Measurements from ENCODE around the gene CACNA1B.

The CACNA1B gene

DNA sequence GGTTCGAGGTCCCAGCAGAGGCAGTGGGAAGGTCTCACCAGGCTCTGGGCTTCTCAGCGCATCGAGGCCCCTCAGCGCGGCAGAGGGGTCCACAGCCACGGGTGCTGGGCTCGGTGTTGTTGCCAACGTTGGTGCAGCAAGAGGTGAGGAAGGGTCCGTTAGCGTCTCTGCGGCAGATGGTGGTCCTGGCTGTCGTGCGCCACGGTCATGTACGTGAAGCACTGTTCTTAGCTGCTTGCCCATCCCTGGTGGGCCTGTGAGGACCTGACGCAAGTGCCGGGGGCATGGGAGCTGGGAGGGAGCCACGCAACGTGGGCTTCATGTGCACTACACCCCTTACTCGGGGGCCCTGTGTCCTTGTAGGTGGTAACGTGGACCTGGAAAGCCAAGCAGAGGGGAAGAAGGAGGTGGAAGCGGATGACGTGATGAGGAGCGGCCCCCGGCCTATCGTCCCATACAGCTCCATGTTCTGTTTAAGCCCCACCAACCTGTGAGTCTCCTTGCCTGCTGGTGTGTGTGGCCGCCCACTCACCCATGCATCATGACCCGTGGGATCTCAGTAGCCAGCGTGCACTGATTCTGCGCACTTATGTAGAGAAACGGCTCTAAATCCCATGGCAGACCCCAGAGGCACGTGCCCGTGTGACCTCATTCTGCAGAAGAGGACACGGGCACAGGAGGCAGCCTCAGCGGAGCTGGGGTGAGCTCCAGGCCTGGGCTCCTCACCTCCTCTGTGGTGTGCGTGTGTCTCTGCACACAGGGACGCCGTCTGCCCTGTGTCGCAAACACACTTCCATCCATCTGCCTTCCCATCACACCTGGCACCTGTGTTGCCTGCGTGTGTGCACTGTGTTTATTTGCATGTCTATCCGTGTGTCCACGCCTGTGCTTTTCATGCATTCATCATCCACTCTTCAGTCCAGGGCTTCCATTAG lies 166.1 kb downstream of the CACNA1B start:
- DNase-seq: no peak

DNA sequence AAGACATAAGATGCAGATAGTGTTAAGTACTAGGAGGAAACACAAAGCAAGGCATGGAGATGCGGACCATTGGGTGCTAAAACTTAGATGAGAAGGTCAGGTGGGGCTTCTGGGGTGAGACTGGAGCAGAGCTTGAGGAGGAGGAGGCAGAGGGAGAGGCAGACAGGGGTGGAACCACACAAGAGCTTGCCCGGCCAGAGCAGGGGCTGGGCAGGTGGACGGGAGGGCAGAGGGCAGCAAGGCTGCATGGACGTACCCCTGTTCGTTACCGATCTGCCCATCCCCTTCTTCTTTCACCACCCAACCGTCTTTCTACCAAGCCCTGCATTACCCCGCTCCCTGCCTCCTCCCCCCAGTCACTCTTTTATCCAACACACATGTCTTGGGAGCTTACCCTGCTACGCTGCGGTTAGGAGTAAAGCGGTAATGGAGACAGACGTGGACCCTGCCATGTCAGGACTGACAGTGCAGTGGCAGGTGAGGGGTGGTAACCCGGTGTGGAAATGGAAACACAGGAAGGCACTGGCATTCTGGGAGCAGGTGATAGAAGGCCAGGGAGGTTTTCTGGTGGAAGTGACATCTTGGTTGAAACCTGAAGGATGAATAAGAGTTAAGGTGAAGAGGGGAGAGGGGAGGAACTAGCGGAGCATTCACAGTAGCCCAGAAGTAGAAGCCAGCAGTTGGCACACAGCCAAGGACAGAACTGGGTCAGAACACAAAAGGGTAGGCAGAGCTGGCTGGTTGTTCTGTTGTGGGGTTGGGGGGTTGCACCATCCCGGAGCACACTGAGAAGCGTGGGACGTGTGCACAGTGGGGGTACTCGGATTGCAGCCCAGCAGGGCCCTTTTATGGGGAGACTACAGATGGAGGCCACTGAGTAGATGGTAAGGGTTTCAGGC lies 167.2 kb downstream of the CACNA1B start:
- no peak for DNase-seq

DNA sequence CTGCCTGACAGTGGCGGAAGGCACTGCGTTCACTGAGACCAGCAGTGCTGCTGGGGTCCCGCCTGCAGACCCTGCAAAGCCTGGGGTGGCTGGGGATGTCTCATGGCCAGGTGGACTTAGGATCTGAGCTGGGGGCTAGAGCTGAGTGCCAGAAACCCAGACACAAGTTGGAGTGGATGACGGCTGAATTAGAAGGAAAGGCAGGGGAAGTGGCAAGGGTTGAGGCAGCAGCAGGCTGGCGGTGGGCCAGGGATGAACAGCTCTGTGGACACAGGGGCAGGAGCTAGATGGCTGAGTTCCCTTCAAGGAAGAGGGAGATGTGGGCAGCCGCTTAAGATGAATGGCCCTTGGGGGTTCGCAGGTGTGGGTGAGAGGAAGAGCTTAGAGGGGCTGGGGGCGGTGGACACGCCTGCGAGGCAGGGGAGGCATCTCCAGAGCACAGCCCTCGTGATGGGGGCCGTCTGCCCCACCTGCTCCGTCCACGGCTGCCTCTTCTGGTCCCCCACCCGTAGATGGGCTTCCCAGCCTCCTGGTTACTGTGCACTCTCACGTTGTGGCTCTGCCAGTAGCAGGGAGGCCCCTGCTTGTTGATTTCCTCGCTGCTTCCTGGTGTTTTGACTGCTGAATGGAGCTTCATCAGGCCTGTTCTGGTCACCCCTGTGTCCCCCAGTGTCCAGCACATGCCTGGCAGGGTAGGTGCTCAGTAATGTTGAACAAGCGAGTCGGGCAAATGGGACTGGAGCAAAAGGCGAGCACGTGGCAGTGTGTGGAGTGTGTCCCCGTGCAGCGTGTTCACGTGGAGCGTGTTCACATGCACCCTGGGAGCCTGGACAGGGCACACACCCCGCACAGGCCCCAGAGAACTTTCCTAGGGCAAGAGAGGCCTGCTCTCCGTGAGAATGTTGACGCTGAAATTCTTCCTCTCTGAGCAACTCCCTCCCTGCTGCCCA lies 168.2 kb downstream of the CACNA1B start:
- no peak for DNase-seq

DNA sequence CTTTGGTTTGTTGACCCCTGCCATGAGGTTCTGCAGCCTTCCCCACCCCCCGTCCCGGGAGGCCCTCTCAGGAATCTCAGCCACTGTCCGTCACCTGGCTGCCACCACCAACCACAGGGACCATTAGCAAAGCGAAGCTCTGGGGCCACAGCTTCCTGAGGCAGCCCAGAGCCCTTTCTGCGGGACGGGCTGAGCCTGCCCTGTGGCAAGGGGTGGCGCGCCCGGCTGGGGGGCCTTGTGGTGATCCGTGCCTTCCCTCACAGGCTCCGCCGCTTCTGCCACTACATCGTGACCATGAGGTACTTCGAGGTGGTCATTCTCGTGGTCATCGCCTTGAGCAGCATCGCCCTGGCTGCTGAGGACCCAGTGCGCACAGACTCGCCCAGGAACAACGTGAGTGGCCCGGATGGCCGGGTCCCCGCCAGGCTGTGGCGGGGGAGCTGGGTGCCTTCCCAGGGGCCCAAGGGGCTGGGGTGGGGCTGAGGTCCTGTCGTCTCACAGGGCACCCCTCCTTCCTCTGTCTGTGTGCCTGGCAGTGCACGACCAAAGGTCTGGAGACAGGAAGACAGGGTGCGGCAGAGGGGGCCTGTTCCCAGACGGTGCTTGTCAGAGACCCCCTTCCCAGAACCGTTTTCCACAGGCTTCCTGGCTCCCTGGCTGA lies 169.2 kb downstream of the CACNA1B start:
- no peak for DNase-seq

DNA sequence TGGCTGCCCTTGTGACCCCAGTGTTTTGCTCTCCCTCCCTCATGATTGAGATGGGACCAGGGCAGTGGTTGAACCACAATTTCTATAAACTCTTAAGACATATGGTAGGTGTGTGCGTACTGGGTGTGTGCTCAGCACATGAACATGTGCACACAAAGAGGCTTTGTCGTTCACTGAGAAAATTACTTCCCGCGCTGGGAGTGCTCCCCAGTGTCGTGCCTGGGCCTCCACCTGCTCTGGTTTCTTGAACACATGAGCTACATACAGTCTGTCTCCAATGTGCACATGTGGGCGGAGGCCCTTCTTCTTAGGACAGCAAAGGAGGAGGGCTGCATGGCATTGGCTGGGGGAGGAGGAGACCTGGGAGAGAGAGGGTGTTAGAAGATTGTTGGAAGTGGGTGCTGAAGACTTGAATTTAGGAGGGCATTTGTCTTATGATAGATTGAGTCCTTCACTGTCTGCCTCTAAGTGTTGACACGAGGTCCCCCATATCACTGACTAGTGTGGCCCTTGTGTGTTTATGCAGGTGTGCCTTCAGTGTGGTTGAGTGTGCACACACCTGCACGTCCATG lies 170.0 kb downstream of the CACNA1B start:
- no peak for DNase-seq

DNA sequence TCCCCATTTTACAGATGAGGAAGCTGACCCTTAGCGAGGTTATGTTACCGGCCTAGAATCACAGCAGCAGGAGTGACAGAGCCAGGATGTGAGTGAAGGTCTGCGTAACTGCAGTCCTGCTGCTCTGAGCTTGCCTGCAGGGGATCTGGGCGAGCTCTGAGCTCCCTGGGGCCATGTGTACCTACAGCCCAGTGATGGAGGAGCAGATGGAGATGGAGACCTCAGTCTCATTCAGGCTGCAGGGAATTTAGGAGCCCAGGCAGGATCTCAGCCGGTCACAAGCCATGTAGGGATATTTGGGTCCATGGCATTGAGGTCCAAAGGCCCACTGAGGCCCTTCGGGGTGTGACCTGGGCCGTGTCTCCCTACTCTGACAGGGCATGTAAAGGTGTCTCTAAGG lies 170.6 kb downstream of the CACNA1B start:
- no peak for DNase-seq

DNA sequence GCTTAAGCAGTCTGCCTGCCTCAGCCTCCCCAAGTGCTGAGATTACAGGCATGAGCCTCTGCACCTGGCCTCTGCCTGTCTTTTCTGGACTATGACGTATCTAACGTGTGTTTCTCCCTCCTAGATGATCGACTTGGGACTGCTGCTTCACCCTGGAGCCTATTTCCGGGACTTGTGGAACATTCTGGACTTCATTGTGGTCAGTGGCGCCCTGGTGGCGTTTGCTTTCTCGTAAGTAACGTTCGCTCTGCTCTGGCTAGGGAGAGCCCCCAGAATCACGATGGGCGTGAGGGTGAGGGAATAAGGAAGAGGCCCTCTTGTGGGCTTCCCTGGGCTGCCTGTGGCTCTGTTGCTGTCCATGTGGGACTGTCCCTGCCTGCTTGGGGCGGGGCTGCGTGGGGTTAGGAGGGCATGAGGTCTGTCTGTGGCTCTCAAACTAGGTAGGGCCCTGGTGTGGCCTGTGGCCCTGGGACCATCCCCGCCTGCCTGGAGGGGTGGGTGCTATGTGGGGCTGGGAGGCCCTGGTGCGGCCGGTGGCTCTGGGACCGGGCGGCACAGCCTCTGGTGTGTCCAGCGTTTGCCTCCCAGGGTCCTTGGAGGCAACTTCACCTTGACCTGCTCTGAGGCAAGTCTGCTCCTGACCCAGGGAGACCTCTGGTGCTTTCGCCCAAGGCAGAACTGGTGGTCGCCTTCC lies 171.7 kb downstream of the CACNA1B start:
- no peak for DNase-seq

DNA sequence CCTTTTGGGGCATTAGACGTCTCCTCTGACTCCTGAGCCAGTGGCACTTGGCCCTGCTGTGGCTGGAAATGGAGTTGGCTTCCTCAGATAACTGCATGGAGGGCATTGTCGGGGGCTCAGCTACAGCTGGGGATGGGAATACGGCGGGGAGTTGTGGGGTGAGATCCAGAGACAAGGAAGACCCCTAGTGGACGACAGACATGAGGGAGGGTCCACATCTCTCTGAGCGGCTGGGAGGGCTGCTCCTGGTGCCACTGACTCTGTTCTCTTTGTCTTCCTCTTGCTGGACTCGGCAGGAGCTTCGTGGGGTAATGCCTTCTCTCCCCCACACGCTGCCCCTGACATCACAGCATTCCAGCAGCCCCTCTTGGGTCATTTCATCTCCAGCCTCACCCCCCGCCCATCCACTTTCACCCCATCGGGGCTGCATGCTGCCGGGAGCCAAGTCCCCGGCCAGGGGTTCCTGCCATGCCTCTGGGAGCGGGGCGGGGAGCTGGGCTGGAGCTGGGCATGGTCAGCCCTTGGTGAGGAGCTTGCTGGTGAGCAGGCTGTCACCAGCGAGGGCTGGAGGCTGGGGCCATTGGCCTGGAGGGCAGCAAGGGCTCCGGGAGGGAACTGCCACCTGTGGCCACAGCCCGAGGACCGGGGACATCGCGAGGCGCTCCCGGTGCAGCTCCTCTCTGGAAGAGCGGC lies 172.3 kb downstream of the CACNA1B start:
- no peak for DNase-seq

DNA sequence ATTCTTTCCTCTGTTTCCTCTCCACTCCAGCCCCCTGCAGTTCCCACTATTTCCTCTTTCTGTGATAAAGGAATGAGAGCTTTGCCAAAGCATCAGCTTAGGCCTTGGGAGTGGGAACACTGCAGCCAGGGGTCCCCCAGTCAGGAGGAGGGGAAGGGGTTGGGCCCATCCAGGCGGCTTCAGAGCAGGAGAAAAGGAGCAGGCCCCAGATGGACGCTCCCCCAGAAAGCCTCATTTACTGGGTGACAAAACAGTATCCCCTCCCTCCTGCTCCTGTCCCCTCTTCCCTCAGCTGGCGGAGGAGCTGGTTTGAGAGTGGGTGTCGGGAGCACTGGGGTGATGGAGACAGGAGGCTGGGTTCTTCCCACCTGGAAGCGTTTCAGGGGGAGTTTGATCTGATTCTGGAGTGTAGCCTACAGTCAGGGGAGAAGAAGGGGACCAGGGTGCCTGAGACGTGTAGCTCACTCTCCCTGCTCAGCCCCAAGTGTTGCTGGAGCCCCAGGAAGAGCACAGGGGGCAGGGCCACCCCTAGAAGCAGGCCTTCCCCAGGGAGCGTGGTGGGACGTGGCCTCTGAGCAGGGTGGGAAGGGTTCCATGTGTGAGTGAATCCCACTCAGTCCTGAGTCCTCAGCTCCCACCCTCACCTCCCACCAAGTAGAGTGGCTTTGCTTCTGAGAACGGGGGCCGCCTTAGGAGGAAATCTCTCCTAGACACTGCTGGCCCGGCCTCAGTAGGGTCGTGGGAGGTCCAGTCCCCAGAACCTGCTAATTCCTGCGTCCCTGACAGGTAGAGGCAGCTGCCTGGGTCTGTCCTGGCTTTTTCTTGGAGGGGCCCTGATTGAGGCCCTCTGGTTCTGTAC lies 173.1 kb downstream of the CACNA1B start:
- no peak for DNase-seq

DNA sequence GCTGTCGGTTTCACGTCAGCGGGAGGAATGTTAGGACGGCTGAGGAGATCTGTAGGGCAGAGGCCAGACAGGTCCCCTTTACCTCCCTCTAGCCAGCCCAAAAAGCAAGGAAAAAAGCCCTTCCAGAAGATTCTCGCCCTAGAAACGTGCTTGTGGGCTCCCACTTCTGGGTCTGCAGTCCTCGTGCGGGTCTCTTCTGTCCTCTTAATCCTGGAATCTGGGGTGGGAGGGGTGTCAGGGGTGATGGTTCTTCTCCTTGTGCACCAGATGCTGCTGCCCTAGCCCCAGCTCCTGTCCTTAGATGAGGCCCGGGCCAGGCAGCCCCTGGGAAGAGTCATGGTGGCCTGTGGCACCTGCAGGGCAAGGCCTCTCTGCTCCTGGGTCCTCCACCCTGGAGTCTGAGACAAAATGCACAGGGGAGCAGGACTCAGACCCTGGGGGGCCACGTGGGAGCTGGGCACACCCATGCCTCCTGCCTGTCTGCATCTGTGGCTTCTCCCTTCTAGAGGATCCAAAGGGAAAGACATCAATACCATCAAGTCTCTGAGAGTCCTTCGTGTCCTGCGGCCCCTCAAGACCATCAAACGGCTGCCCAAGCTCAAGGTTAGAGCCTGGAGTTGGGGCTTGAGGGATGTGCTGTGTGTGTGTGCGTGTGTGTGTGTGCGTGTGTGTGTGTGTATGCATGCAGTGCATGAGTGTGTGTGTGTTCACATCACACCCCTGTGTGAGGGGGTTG lies 174.2 kb downstream of the CACNA1B start:
- DNase-seq: no peak

DNA sequence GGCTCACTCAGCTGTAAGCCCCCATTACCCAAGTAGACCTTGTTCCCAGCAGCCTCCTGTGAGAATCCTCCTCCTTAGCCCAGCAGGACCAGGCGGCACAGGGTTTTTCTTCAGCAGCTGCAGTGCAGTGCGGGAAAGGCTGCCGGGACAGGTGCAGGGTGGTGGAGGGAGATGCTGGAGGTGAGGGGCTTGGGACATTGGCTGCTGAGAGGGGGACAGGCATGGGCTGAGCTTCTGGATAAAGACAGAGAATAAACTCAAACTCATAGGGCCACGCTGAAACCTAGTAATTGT lies 174.7 kb downstream of the CACNA1B start:
- no peak for DNase-seq

DNA sequence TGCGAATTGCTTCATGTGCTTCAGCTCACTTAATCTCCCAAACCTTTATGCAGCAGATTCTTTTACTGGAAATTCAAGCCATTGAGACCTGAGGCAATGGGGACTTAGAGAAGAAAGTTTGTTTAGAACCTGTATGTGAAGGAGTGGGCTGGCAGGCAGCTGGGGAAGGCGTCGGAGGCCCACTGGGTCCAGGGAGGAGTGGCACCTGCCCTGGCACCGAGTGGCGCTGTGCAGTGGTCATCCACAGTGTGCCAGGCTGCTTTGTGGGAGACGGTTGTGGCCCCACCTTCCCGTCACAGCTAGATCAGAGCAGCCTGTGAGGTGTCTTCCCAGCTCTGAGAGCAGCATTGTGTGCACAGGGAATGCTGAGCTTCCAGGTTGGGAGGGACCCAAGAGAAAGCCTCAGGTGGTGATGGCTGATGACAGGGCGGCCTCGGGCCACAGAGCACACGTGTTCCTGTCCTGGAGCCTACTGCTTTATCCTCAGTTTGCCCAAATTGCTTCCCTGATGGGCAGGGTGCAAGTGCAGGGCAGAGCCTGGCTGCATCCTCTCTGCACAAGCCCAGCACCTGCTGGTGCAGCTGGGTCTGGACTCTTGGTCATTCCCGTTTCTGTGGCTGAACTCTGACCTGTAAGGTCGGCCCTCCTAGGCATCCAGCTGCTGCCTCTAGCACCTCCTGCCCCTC lies 175.2 kb downstream of the CACNA1B start:
- no peak for DNase-seq

DNA sequence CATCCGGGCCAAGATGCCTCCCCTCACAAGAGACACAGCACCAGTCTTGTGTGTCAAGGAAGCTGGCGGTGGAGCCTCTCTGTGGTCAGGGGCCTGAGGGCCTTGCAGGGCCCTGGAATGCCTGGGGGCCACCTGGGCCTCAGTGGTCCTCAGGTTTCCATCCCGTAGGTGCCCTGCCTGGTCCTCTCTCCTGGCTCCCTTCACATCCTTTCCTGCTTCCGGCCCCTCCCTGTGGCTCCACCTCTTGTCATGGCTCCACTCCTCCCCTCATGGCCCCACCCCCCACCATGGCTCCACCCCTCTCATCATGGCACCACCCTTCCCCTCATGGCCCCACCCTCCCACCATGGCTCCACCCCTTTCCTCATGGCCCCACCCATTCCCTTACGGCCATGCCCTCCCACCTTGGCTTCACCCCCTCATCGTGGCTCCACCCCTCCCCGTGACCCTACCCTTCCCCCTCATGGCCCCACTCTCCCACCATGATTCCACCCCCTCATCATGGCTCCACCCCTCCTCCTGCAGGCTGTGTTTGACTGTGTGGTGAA lies 175.8 kb downstream of the CACNA1B start:
- DNase-seq: no peak

DNA sequence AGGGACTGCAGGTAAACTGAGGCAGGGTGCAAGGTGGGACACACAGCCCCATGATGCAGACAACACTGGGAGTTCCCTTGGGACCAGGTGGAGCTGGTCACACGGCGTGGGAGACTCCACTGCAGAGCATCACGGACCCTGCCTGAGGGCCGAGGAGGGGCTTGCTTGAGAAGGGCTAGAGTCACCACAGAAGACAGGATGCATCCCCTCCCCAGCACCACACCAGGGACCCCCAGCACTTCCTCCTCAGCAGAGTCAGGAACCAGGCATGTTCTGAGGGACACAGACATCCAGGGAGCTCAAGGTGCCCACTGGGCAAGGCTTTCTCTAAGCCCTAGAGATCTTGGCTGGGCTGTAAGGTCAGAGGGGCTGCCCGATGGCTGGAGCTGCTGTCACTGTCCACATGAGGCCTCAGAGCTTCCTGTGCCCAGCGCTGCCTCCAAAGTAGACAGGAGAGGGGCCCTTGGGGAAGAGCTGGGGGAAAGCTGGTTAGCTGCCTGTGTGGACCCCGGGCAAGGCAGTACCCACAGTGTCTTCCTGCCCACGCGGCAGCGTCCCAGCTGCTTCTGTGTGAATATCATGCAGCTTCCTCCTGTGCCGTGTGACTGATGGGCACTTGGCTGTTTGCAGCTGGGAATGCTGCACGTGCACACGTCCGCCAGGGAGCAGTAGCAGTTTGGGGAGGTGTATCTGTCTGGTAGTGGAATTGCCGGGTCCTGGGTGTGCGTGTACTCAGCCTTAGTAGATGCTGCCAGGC lies 176.6 kb downstream of the CACNA1B start:
- DNase-seq: no peak

DNA sequence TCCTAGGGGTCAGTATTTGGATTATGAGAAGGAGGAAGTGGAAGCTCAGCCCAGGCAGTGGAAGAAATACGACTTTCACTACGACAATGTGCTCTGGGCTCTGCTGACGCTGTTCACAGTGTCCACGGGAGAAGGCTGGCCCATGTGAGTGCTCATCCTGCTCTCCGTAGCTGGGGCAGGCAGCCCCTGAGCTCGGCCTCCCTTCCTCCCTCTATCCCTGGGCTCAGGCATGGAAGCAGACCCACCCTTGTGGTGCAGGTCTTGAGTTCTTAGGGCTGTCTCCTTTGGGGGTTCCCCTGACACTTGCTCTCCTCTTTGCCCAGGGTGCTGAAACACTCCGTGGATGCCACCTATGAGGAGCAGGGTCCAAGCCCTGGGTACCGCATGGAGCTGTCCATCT lies 180.1 kb downstream of the CACNA1B start:
- no peak for DNase-seq

DNA sequence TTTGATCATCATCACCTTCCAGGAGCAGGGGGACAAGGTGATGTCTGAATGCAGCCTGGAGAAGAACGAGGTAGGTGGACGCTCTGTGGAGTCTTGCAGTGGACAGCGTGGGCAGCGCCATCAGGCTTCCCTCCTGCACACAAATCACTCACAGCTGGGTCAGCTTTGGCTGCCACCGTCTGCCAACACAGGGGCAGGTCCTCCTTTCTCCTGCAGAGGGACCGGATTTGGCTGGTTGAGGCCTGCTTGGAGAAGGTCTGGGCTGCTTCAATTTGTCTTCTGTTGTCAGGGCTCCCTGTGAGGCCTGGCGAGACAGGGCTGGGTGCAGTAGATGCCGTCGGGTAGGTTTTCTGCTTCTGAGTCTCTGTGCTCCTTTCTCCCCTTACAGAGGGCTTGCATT lies 180.6 kb downstream of the CACNA1B start:
- DNase-seq: no peak

DNA sequence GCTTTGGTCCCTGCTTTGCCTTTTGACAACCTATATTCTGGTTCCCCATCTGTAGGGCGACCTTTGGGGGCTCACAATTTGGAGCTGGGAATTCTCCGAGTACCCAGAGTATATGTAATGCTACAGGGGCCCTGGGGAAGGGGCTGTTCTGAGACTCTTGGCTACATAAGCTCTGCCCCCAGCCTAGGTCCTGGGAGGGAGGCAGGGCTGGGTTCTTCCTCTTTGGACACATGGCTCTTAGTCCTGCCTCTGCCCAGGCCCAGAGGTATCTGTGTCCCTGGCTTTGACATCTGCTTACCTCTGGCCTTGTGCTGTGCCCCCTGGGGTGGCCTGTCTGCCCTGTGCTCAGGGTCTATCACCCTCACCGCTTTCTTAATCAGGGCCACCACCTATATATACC lies 181.6 kb downstream of the CACNA1B start:
- DNase-seq: no peak

Data from bone marrow (tissue), 2 donors.